Stimulated activated naive CD8-positive, alpha-beta T cell treated with anti-CD3 and anti-CD28 coated beads, Interleukin-15, amount 100 ng/mL, for 72 hours (primary cell): ENCODE measurements around the gene SOX6.

ENCODE experiments used
- ATAC-seq: fragments of 150-1000 bp; cut with Tn5 transposase; 2 replicates; pipeline ENCODE4 v1.10.0; 2021; ENCODE audit warnings: mild to moderate bottlenecking, moderate library complexity
- DNase-seq, 2 donors: peaks; one replicate each; pipeline ENCODE4 v3.0.0; 2021 to 2022
- H3K27ac Mint-ChIP-seq, 2 donors: one replicate each; pipeline ENCODE4 v1.8.0; 2022; ENCODE audit warnings: mild to moderate bottlenecking in 2 of 2, mixed read lengths in 2 of 2, moderate library complexity in 2 of 2
- H3K27me3 Mint-ChIP-seq: one replicate; pipeline ENCODE4 v1.8.0; 2022; ENCODE audit warnings: mixed read lengths
- H3K4me1 Mint-ChIP-seq: one replicate; pipeline ENCODE4 v1.8.0; 2022; ENCODE audit warnings: mild to moderate bottlenecking, mixed read lengths
- H3K4me3 Mint-ChIP-seq, 2 donors: one replicate each; pipeline ENCODE4 v1.8.0; 2022; ENCODE audit warnings: mild to moderate bottlenecking in 2 of 2, mixed read lengths in 2 of 2, moderate library complexity in 1 of 2
- H3K9me3 Mint-ChIP-seq, 2 donors: one replicate each; pipeline ENCODE4 v1.8.0; 2022; ENCODE audit warnings: mixed read lengths in 2 of 2

Gene SOX6

GRCh38 chr11:16223558-16223957 is 132.8 kb downstream of the SOX6 start:
- H3K9me3 Mint-ChIP-seq, result peaks cover 0 to 6% of the 10 kb centered on the region in 2 donors
- no peak overlapping the region for H3K27ac Mint-ChIP-seq
- H3K4me3 Mint-ChIP-seq, result no peak overlapping the region
- ATAC-seq (no peak), DNase-seq (no peak)
- H3K27me3 Mint-ChIP-seq, result no peaks in the 10 kb centered on the region
- H3K4me1 Mint-ChIP-seq, result no peaks in the 10 kb centered on the region

- ATAC-seq (no peak), DNase-seq (no peak)
- H3K4me1 Mint-ChIP-seq, result no peaks in the 10 kb centered on the region
- H3K27me3 Mint-ChIP-seq, result no peaks in the 10 kb centered on the region
- no peaks in the 10 kb centered on the region for H3K9me3 Mint-ChIP-seq
- no peak overlapping the region for H3K27ac Mint-ChIP-seq
- H3K4me3 Mint-ChIP-seq, result no peak overlapping the region
These were observed 138.7 kb downstream of the SOX6 start for GRCh38 chr11:16217631-16218030.

GRCh38 chr11:16216831-16217230 is 139.5 kb downstream of the SOX6 start:
- DNase-seq (no peak), ATAC-seq (no peak)
- Mint-ChIP-seq H3K27me3 (no peaks in the 10 kb centered on the region), H3K9me3 (no peaks in the 10 kb centered on the region), H3K4me1 (no peaks in the 10 kb centered on the region), H3K4me3 (no peak overlapping the region), H3K27ac (no peak overlapping the region)

DNA sequence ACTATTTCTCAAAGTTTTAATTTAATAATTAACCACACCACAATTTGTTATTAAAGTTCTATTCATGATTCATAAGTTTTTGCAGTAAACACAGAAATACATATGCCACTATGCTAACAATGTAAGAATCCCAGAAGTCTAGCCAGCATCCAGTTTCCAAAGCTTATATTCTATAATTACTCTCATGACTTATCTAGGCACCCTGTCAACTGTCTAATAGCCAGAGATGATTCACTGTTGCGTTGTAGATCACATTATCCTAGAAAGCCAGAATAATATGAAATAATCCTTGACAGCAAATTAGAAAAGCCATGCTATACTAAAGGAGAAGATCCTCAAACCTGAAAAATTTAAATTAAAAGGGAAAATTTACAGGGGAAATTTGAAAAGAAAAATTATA is 141.0 kb downstream of the SOX6 start:
- Mint-ChIP-seq H3K4me3 (no peak overlapping the region), H3K4me1 (no peaks in the 10 kb centered on the region), H3K27me3 (no peaks in the 10 kb centered on the region), H3K9me3 (peaks cover 0 to 6% of the 10 kb centered on the region in 2 donors), H3K27ac (no peak overlapping the region)
- DNase-seq (no peak), ATAC-seq (no peak)

- ATAC-seq (no peak), DNase-seq (no peak)
- H3K9me3 Mint-ChIP-seq, result peaks cover 4 to 6% of the 10 kb centered on the region in 2 donors
- no peaks in the 10 kb centered on the region for H3K4me1 Mint-ChIP-seq
- no peak overlapping the region for H3K4me3 Mint-ChIP-seq
- H3K27ac Mint-ChIP-seq, result no peak overlapping the region
- no peaks in the 10 kb centered on the region for H3K27me3 Mint-ChIP-seq
These were observed 144.9 kb downstream of the SOX6 start for GRCh38 chr11:16211407-16211806.

- Mint-ChIP-seq H3K27ac (no peak overlapping the region), H3K27me3 (no peaks in the 10 kb centered on the region), H3K4me3 (no peak overlapping the region), H3K4me1 (no peaks in the 10 kb centered on the region), H3K9me3 (peaks cover 0 to 4% of the 10 kb centered on the region in 2 donors)
- ATAC-seq (no peak), DNase-seq (no peak)
These were observed 152.1 kb downstream of the SOX6 start for GRCh38 chr11:16204261-16204660.

DNA sequence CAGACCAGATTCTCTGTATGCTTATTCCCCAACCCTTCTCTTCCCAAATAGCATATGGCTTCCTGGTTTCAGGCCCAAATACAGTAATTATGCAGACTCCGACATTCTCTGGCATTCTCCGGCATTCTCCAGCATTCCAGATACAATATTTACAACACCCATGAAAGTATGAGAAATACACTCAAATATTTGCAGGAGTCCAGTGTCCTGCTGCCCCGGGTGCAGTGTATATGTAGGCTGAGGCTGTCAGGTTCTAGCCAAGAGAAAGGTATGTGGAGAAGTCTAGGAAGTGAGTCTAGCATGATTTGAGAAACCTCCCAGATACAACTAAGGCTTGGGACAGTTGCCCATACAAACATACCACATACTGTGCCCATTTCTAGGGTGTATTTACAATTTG is 160.7 kb downstream of the SOX6 start:
- no peak overlapping the region for H3K4me3 Mint-ChIP-seq
- no peaks in the 10 kb centered on the region for H3K9me3 Mint-ChIP-seq
- ATAC-seq (no peak), DNase-seq (no peak)
- no peak overlapping the region for H3K27ac Mint-ChIP-seq
- no peaks in the 10 kb centered on the region for H3K4me1 Mint-ChIP-seq
- H3K27me3 Mint-ChIP-seq, result no peaks in the 10 kb centered on the region

GRCh38 chr11:16194566-16194965 is 161.8 kb downstream of the SOX6 start:
- H3K4me1 Mint-ChIP-seq, result no peaks in the 10 kb centered on the region
- ATAC-seq (no peak), DNase-seq (no peak)
- no peaks in the 10 kb centered on the region for H3K27me3 Mint-ChIP-seq
- H3K27ac Mint-ChIP-seq, result no peak overlapping the region
- H3K4me3 Mint-ChIP-seq, result no peak overlapping the region
- H3K9me3 Mint-ChIP-seq, result no peaks in the 10 kb centered on the region

GRCh38 chr11:16193897-16194381 is 162.4 kb downstream of the SOX6 start:
- no peak overlapping the region for H3K27ac Mint-ChIP-seq
- ATAC-seq (no peak), DNase-seq (no peak)
- no peak overlapping the region for H3K4me3 Mint-ChIP-seq
- no peaks in the 10 kb centered on the region for H3K27me3 Mint-ChIP-seq
- H3K4me1 Mint-ChIP-seq, result no peaks in the 10 kb centered on the region
- H3K9me3 Mint-ChIP-seq, result peaks cover 0 to 4% of the 10 kb centered on the region in 2 donors

DNA sequence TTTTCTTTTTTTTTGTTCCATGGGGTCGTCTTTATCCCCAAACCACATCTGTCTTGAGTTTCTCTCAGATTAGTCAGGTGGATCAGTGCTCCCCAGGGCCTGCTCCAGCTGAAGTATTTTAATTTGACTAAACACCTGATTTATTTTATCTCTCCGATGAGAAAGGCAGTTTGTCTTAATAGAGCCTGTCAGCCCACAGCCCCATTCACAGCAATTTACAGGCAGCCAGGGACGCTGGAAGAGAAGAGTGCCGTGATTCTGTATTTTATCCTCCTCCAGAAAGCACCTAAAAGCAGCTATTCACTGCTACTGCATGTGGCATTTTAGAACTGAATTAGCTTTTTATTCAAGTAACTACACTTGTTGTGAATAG is 164.5 kb downstream of the SOX6 start:
- no peak overlapping the region for H3K4me3 Mint-ChIP-seq
- H3K27me3 Mint-ChIP-seq, result no peaks in the 10 kb centered on the region
- no peaks in the 10 kb centered on the region for H3K4me1 Mint-ChIP-seq
- H3K9me3 Mint-ChIP-seq, result peaks cover 0 to 4% of the 10 kb centered on the region in 2 donors
- no peak for ATAC-seq
- H3K27ac Mint-ChIP-seq, result no peak overlapping the region
- DNase-seq, result no peak

DNA sequence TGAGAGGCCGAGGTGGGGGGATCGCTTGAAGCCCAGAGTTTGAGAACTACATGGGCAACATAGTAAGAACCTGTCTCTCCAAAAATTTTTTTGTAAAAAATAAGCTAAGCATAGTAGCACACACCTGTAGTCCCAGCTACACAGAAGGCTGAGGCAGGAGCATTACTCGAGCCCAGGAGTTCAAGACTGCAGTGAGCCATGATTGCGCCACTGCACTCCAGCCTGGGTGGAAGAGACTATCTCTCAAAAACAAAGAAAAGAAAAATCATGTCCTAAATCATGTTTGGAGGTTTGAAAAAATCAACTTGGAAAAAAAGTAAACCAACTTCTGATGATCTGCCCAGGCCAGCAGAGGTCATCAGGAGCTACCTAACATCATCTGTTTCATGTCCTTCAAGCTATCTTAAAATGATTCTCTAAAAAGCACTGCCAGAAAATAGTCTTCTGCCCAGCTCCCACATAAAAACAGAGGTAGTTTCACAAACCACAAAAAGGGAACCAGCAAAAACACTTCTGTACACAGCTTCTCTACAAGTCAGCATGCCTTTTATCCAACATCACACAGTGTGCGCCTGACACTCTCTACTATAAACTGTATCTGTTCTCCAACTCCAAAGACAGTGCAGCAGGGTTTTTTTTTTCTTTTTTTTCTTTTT is 165.0 kb downstream of the SOX6 start:
- DNase-seq, result no peak
- H3K27me3 Mint-ChIP-seq, result no peaks in the 10 kb centered on the region
- H3K9me3 Mint-ChIP-seq, result peaks cover 0 to 4% of the 10 kb centered on the region in 2 donors
- ATAC-seq, result no peak
- no peak overlapping the region for H3K27ac Mint-ChIP-seq
- no peaks in the 10 kb centered on the region for H3K4me1 Mint-ChIP-seq
- no peak overlapping the region for H3K4me3 Mint-ChIP-seq

DNA sequence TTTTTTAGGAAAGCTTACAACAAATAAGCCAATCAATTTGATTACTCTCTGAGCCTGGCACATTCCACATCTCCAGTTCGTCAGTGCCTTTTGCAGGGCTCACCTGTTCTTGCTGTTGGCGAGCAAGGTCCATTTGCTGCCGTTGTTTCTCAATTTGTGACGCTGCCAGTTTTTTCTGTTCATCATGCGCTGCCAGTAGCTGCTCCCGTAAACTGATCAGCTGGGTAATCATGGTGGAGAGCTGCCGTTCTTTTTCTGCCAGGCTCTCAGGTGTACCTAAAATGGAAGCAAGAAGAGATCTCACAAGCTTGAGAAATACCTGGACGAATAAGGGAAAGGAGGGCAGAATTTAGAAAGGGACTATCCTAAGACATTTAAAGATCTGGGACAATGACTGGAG is 169.7 kb downstream of the SOX6 start:
- Mint-ChIP-seq H3K4me3 (no peak overlapping the region), H3K27ac (no peak overlapping the region), H3K4me1 (no peaks in the 10 kb centered on the region), H3K9me3 (peaks cover 0 to 4% of the 10 kb centered on the region in 2 donors), H3K27me3 (no peaks in the 10 kb centered on the region)
- ATAC-seq (no peak), DNase-seq (no peak)

- DNase-seq (no peak), ATAC-seq (no peak)
- Mint-ChIP-seq H3K9me3 (peaks cover 0 to 4% of the 10 kb centered on the region in 2 donors), H3K27ac (no peak overlapping the region), H3K4me3 (no peak overlapping the region), H3K4me1 (no peaks in the 10 kb centered on the region), H3K27me3 (no peaks in the 10 kb centered on the region)
These were observed 171.3 kb downstream of the SOX6 start for GRCh38 chr11:16185042-16185441.

DNA sequence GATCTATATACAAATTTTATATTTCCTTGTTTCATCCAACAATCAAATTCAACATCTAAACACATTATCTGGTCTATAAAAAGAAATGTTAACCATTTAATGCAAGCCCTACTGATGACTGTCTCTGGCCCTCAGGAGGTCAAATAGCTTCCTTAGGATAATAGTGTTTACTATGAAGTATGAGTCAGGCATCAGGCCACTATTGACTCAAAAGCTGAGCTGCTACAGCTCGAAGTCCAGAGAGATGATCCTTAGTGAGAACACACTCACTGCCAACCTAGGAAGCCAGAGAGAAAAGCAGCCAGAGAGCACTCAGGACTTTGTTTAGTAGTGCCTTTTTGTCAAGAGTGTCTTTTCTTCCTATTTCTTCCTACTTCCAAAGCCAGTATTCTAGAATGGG is 171.8 kb downstream of the SOX6 start:
- H3K9me3 Mint-ChIP-seq, result peaks cover 0 to 4% of the 10 kb centered on the region in 2 donors
- ATAC-seq, result no peak
- no peaks in the 10 kb centered on the region for H3K27me3 Mint-ChIP-seq
- DNase-seq, result no peak
- H3K27ac Mint-ChIP-seq, result no peak overlapping the region
- no peaks in the 10 kb centered on the region for H3K4me1 Mint-ChIP-seq
- no peak overlapping the region for H3K4me3 Mint-ChIP-seq

- H3K4me1 Mint-ChIP-seq, result no peaks in the 10 kb centered on the region
- no peak overlapping the region for H3K4me3 Mint-ChIP-seq
- no peak for ATAC-seq
- no peaks in the 10 kb centered on the region for H3K27me3 Mint-ChIP-seq
- no peaks in the 10 kb centered on the region for H3K9me3 Mint-ChIP-seq
- DNase-seq, result no peak
- no peak overlapping the region for H3K27ac Mint-ChIP-seq
These were observed 173.8 kb downstream of the SOX6 start for GRCh38 chr11:16182553-16182952.

DNA sequence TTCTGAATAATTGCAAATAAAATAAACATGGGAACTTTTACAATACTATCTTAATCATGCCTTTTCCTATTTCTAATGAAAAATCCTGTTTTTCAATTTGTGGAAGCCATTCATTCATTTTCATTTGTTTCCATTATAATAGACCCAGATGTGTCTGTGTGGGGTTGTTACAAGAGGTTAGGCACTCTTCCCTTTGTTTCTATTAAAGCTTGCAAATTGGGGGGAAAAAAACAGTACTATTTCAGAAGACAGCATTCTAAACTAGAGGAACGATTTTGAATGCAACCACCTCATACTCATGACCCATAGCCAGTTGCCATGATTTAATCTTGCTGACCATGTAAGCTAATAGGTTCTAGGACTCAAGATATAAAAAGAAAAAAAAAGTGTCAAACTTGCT is 175.5 kb downstream of the SOX6 start:
- H3K27ac Mint-ChIP-seq, result no peak overlapping the region
- H3K4me1 Mint-ChIP-seq, result no peaks in the 10 kb centered on the region
- H3K9me3 Mint-ChIP-seq, result no peaks in the 10 kb centered on the region
- ATAC-seq, result no peak
- H3K4me3 Mint-ChIP-seq, result no peak overlapping the region
- H3K27me3 Mint-ChIP-seq, result no peaks in the 10 kb centered on the region
- no peak for DNase-seq

DNA sequence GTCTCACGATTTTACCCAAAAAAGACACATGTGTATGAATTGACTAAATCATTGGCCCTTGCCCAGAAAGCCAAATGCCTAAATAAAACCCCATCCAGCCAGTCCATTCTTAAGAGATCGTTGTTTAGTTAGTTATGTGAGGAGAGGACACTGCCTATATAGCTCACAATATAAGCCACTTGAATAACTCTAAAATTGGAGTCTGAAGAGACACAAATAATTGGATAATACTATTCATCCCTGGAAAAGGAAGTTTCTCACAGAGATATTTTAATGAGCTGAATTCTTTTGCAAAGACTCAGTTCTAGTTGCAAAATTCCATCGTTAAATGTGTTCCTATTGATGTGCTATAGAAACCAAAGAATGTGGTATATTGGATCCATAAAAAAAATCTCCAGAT is 176.7 kb downstream of the SOX6 start:
- Mint-ChIP-seq H3K4me1 (no peaks in the 10 kb centered on the region), H3K27me3 (no peaks in the 10 kb centered on the region), H3K9me3 (no peaks in the 10 kb centered on the region), H3K4me3 (no peak overlapping the region), H3K27ac (no peak overlapping the region)
- DNase-seq (no peak), ATAC-seq (no peak)
